Adrenal gland (tissue), 12 donors: ENCODE results near the gene DDR1. TPM values are rescaled to one million over a fixed set of nuclear protein-coding genes. Genes with fewer than 3 reads are reported as not detected.

Source experiments
- DNase-seq, 7 donors: peaks; one replicate each; pipeline ENCODE4 v3.0.0-alpha.2; 2019 to 2020
- H3K27ac ChIP-seq, 5 donors: fragments of 200-600 bp; sonication (generic) in 4 of 5; 1 replicate in 3 of 5; 2 replicates in 2 of 5; pipeline versions ENCODE4 v1.5.1 to v1.8.0; 2016 to 2020; ENCODE audit warnings: mild to moderate bottlenecking in 1 of 5
- H3K27me3 ChIP-seq: fragments of 200-600 bp; 2 replicates; pipeline ENCODE4 v1.8.0; 2021
- H3K36me3 ChIP-seq, 2 donors: fragments of 200-600 bp; replicated peaks in 1 of 2; 1 replicate in 1 of 2; 2 replicates in 1 of 2; pipeline versions ENCODE4 v1.5.1 to v1.8.0; 2018 to 2022
- H3K4me1 ChIP-seq, 2 donors: fragments of 200-600 bp; replicated peaks in 1 of 2; 1 replicate in 1 of 2; 2 replicates in 1 of 2; pipeline versions ENCODE4 v1.5.1 to v1.8.0; 2018 to 2021
- H3K4me3 ChIP-seq, 4 donors: fragments of 200-600 bp; sonication (generic) in 3 of 4; one replicate each; pipeline ENCODE4 v1.5.1; 2016 to 2018
- H3K9me3 ChIP-seq, 3 donors: fragments of 200-600 bp; sonication (generic) in 1 of 3; replicated peaks in 1 of 3; 1 replicate in 2 of 3; 2 replicates in 1 of 3; pipeline versions ENCODE4 v1.5.1 to v1.8.0; 2016 to 2021
- POLR2A ChIP-seq, 2 donors: fragments of 450-650 bp; IDR thresholded peaks; one replicate each; pipeline ENCODE4 v1.6.1; 2017; ENCODE audit warnings: antibody characterized with exemption in 2 of 2, mild to moderate bottlenecking in 2 of 2, moderate library complexity in 1 of 2
- WGBS, 4 donors: extraction: QIAGEN DNeasy Blood & Tissue Kit in 2 of 4; methylation state at CpG; one replicate each; pipeline versions ENCODE4 v1.1.5 to v1.1.7; 2013 to 2017; 5-methylcytosine and 5-hydroxymethylcytosine counted together
- intact Hi-C, 2 donors: fragments of 100-400 bp; cut with DNase I; formaldehyde crosslinking; loops; one replicate each; pipeline versions ENCODE4 v1.14.1 to v1.15.0; 2022 to 2023
- polyA plus RNA-seq, 3 donors: library from polyadenylated mRNA; stranded (reverse); fragments of 200-250 nt in 2 of 3; fragments of 350-450 nt in 1 of 3; fragmentation: Illumina TruSeq in 1 of 3; extraction: RNeasy Lipid Tissue Mini Kit (QIAGEN cat#74804) in 1 of 3; gene quantifications; one replicate each; pipeline ENCODE4 v1.2.3, GENCODE V29; 2013 to 2014
- total RNA-seq, 9 donors: library from RNA; depleted of rRNA in 4 of 9; stranded (reverse); fragments of >200 nt in 4 of 9; fragments of 120-200 nt in 1 of 9; fragmentation: NEBNext Ultra II Directional in 1 of 9; extraction: Animal tissue kit (Norgen Biotek cat#: 25700) in 1 of 9; gene quantifications; one replicate each; pipeline versions ENCODE4 v1.1.0 to v1.2.4, GENCODE V29; 2013 to 2023
- TF ChIP-seq, protein P1 (sequence below), 6 experiments: fragments of 450-650 bp in 4 of 6; fragments of 200-600 bp in 2 of 6; sonication (generic) in 1 of 6; IDR thresholded peaks; 1 replicate in 5 of 6; 2 replicates in 1 of 6; pipeline versions ENCODE4 v1.5.1 to v1.8.0; 2016 to 2021; ENCODE audit warnings: antibody characterized with exemption in 6 of 6, mild to moderate bottlenecking in 2 of 6, moderate library complexity in 1 of 6
- donor health status: healthy with polysubstance abuse.
- donor health status: Bipolar disorder and iron deficiency.
- donor health status: DM: yes; HTN: yes; CAD: no.
- donor health status: DM: no; HTN: no; CAD: no.
- donor health status: DM: no; HTN: no; CAD: no.
- donor health status: DM: yes; HTN: yes; CAD: no.

The DDR1 gene
- total and polyA plus RNA-seq, 12 donors: 18.0 to 239 (median 63.9) TPM

DNA sequence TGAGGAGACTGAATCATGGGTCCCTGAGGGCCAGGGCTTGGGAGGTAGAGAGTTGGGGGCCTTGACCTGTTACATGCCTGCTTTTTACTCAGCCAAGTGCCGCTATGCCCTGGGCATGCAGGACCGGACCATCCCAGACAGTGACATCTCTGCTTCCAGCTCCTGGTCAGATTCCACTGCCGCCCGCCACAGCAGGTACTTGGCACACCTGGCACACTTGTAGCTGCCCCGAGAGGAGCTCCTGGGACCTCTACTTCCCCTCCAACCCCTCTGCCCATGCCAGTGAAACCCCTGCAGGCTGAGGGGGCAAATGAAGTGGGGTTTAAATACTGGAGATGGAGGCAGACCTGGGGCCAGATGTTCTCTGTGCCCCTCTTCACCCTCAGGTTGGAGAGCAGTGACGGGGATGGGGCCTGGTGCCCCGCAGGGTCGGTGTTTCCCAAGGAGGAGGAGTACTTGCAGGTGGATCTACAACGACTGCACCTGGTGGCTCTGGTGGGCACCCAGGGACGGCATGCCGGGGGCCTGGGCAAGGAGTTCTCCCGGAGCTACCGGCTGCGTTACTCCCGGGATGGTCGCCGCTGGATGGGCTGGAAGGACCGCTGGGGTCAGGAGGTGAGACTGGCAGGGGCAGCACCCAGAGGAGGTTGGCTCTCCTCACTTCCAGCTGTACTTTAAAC lies 4.6 kb downstream of the DDR1 start:
- peaks cover 13 to 28% of the 10 kb centered on the region in 2 donors for H3K4me1 ChIP-seq

DNA sequence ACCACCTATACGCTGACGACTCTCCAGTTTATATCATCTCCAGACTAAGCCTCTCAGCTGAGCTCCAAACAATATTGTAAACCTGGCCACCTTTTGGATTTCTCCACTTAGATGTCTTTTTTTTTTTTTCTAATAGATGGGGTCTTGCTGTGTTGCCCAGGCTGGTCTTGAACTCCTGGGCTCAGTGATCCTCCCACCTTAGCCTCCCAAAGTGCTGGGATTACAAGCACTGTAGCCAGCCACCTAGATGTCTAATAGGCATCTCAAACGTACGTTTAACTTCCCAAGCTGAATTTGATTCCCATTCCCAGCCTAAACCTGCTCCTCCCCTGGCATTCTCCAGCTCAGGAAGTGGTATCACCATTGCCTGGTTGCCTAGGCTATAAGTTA lies 5.2 kb downstream of the DDR1 start:
- no peak overlapping the region for H3K27ac ChIP-seq
- no peaks in the 10 kb centered on the region for H3K9me3 ChIP-seq
- no peak overlapping the region for H3K4me3 ChIP-seq
- no peaks in the 10 kb centered on the region for H3K27me3 ChIP-seq
- intact Hi-C loops: loop anchor here in 1 of 2 donors (10.0 kb wide), 1 partner anchor 145 kb away; the partner anchor contains the start of genes FLOT1 and IER3
- 72 to 86% (median 79%) methylated on average over 4 of the region's 4 CpGs for WGBS, 4 donors
- peaks cover 13 to 28% of the 10 kb centered on the region in 2 donors for H3K4me1 ChIP-seq
- TF ChIP-seq, protein P1, sequence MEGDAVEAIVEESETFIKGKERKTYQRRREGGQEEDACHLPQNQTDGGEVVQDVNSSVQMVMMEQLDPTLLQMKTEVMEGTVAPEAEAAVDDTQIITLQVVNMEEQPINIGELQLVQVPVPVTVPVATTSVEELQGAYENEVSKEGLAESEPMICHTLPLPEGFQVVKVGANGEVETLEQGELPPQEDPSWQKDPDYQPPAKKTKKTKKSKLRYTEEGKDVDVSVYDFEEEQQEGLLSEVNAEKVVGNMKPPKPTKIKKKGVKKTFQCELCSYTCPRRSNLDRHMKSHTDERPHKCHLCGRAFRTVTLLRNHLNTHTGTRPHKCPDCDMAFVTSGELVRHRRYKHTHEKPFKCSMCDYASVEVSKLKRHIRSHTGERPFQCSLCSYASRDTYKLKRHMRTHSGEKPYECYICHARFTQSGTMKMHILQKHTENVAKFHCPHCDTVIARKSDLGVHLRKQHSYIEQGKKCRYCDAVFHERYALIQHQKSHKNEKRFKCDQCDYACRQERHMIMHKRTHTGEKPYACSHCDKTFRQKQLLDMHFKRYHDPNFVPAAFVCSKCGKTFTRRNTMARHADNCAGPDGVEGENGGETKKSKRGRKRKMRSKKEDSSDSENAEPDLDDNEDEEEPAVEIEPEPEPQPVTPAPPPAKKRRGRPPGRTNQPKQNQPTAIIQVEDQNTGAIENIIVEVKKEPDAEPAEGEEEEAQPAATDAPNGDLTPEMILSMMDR (IDR thresholded peaks at IDR 0.05): no peak
- TF ChIP-seq POLR2A (IDR thresholded peaks at IDR 0.05): no peak
- H3K36me3 ChIP-seq: peaks cover 0 to 40% of the 10 kb centered on the region in 2 donors
- DNase-seq: peak in 1 of 7 donors; percentile 9

More for the DNA sequence above, 4.6 kb downstream of the DDR1 start:
- TF ChIP-seq, protein P1 (IDR thresholded peaks at IDR 0.05): no peak
- TF ChIP-seq POLR2A (IDR thresholded peaks at IDR 0.05): no peak
- no peaks in the 10 kb centered on the region for H3K27me3 ChIP-seq
- intact Hi-C loops: loop anchor here in 1 of 2 donors (10.0 kb wide), 1 partner anchor 144 kb away; the partner anchor contains the start of genes FLOT1 and IER3
- WGBS, 4 donors: 84 to 92% (median 89%) methylated on average over 14 to 18 of the region's 18 CpGs
- peaks cover 0 to 35% of the 10 kb centered on the region in 2 donors for H3K36me3 ChIP-seq
- H3K4me3 ChIP-seq: no peak overlapping the region
- peak overlapping the region in 1 of 5 donors; percentile 42 for H3K27ac ChIP-seq
- peak in 2 of 7 donors; percentile 21 for DNase-seq
- no peaks in the 10 kb centered on the region for H3K9me3 ChIP-seq

DNA sequence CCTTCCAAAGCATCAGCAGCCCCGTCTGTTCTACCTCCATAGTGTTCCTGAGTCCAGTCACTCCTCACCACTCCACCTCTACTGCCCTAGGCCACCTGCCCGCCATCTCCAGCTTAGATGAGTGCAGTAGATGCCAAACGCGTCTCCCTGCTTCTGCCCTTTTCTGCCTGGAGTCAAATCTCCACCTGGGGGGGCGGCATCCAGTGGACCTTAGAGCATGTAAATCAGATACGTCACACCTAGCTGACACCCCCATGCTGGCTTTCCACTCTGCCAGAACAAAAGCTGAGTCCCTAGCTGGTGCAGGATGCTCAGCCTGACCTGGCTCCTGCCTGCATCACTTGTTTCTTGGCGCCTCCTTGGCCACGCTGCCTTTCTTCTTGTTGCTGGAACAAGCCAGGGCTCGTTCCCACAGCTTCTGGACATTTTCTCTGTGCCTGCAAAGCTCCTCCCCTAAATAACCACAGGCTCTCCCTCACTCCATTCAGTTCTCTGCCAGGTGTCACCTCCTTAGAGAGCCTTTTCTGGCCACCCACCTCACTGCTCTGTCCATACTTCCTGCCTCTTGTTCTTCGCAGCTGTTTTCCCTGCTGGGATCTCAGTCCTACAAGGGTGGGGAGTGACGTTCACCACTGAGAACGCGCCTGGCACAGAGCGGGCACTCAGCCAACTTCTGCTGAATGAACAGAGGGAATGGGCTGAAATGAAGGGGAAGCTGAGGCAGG lies 5.8 kb downstream of the DDR1 start:
- Histone ChIP-seq H3K27ac (no peak overlapping the region), H3K9me3 (no peaks in the 10 kb centered on the region), H3K4me3 (no peak overlapping the region), H3K27me3 (no peaks in the 10 kb centered on the region), H3K36me3 (peaks cover 0 to 46% of the 10 kb centered on the region in 2 donors), H3K4me1 (peaks cover 11 to 24% of the 10 kb centered on the region in 2 donors)
- TF ChIP-seq, protein P1 (IDR thresholded peaks at IDR 0.05): no peak
- no peak for TF ChIP-seq POLR2A (IDR thresholded peaks at IDR 0.05)
- DNase-seq: peak in 4 of 7 donors; percentile 12 to 79 (median 25)
- 86 to 90% (median 89%) methylated on average over 13 to 14 of the region's 14 CpGs for WGBS, 4 donors
- intact Hi-C loops: loop anchor here in 1 of 2 donors (10.0 kb wide), 1 partner anchor 145 kb away; the partner anchor contains the start of genes FLOT1 and IER3
